Neural cell (in vitro differentiated cells): ENCODE data around the gene SEC22A. TPM values are rescaled to one million over a fixed set of nuclear protein-coding genes. Genes with fewer than 3 reads are reported as not detected.

Experiments
- H2AFZ ChIP-seq: fragments of 200-600, 300-800 bp; sonication (generic), shearing (Covaris generic); 2 replicates; pipeline ENCODE4 v1.6.0; 2014; ENCODE audit warnings: low read depth, mild to moderate bottlenecking, antibody characterized with exemption, low read length, moderate library complexity
- H3F3A ChIP-seq: fragments of 200-600 bp; shearing (Covaris generic); 2 replicates; pipeline ENCODE4 v1.6.1; 2016; ENCODE audit warnings: mild to moderate bottlenecking, moderate library complexity, mixed read lengths, antibody characterized with exemption, low read length; ENCODE audit not compliant: insufficient read depth, poor library complexity, severe bottlenecking
- H3K27ac ChIP-seq: fragments of 200-600, 300-800 bp; sonication (generic), shearing (Covaris generic); 2 replicates; pipeline ENCODE4 v1.5.1; 2014; ENCODE audit warnings: mild to moderate bottlenecking, low read length, moderate library complexity
- H3K27me3 ChIP-seq: fragments of 300-800, 200-600 bp; sonication (generic), shearing (Covaris generic); 2 replicates; pipeline ENCODE4 v1.6.0; 2014; ENCODE audit warnings: mild to moderate bottlenecking, low read depth, low read length, moderate library complexity; ENCODE audit not compliant: insufficient read depth
- H3K36me3 ChIP-seq: fragments of 300-800, 200-600 bp; sonication (generic), shearing (Covaris generic); 2 replicates; pipeline ENCODE4 v1.5.1; 2014; ENCODE audit warnings: mild to moderate bottlenecking, antibody characterized with exemption, low read length, moderate library complexity; ENCODE audit not compliant: insufficient read depth
- H3K4me2 ChIP-seq: fragments of 300-800, 200-600 bp; sonication (generic), shearing (Covaris generic); 2 replicates; pipeline ENCODE4 v1.6.0; 2014; ENCODE audit warnings: mild to moderate bottlenecking, low read length
- H3K4me3 ChIP-seq: fragments of 300-800, 200-600 bp; sonication (generic), shearing (Covaris generic); 2 replicates; pipeline ENCODE4 v1.5.1; 2014; ENCODE audit warnings: mild to moderate bottlenecking, low read length, moderate library complexity
- H3K79me2 ChIP-seq: fragments of 200-600 bp; shearing (Covaris generic); replicated peaks from 2 replicates; pipeline ENCODE4 v1.6.0; 2014; ENCODE audit warnings: mild to moderate bottlenecking, low read length, moderate library complexity; ENCODE audit not compliant: insufficient read depth
- H3K9ac ChIP-seq: fragments of 300-800, 200-600 bp; sonication (generic), shearing (Covaris generic); 2 replicates; pipeline ENCODE4 v1.6.1; 2016; ENCODE audit warnings: mild to moderate bottlenecking, low read length, mixed read lengths
- H3K9me2 ChIP-seq: fragments of 200-600 bp; shearing (Covaris generic); 2 replicates; pipeline ENCODE4 v1.6.1; 2016; ENCODE audit warnings: mild to moderate bottlenecking, low read length, mixed read lengths; ENCODE audit not compliant: insufficient read depth
- H3K9me3 ChIP-seq: fragments of 200-600, 300-800 bp; sonication (generic), shearing (Covaris generic); 2 replicates; pipeline ENCODE4 v1.6.1; 2016; ENCODE audit warnings: mild to moderate bottlenecking, mixed run types, low read length, moderate library complexity, mixed read lengths
- H4K20me1 ChIP-seq: fragments of 200-600 bp; shearing (Covaris generic); 2 replicates; pipeline ENCODE4 v1.6.1; 2016; ENCODE audit warnings: mild to moderate bottlenecking, mixed run types; ENCODE audit not compliant: insufficient read depth
- CTCF ChIP-seq: fragments of 450-650 bp; IDR thresholded peaks from 2 replicates; pipeline ENCODE4 v1.5.1; 2014; ENCODE audit warnings: antibody characterized with exemption, mild to moderate bottlenecking, moderate library complexity; ENCODE audit not compliant: poor library complexity, severe bottlenecking
- EP300 ChIP-seq: fragments of 450-650 bp; conservative IDR thresholded peaks from 2 replicates; pipeline ENCODE4 v1.6.1; 2014; ENCODE audit warnings: antibody characterized with exemption, mild to moderate bottlenecking, moderate library complexity; ENCODE audit not compliant: poor library complexity, severe bottlenecking
- EZH2 ChIP-seq: fragments of 200-600, 300-800 bp; shearing (Covaris generic), sonication (generic); IDR thresholded peaks from 2 replicates; pipeline ENCODE4 v1.6.1; 2014; ENCODE audit warnings: antibody characterized with exemption, low read length, borderline replicate concordance, mild to moderate bottlenecking; ENCODE audit not compliant: insufficient read depth, poor library complexity, severe bottlenecking
- MXI1 ChIP-seq: fragments of 450-650 bp; conservative IDR thresholded peaks from 2 replicates; pipeline ENCODE4 v1.6.1; 2014; ENCODE audit warnings: antibody characterized with exemption, mild to moderate bottlenecking; ENCODE audit not compliant: poor library complexity, severe bottlenecking
- POLR2AphosphoS5 ChIP-seq: IDR thresholded peaks from 2 replicates; pipeline ENCODE4 v1.6.1; 2012
- RAD21 ChIP-seq: fragments of 450-650 bp; conservative IDR thresholded peaks from 2 replicates; pipeline ENCODE4 v1.6.1; 2014; ENCODE audit warnings: antibody characterized with exemption, mild to moderate bottlenecking, moderate library complexity
- SMC3 ChIP-seq: fragments of 450-650 bp; conservative IDR thresholded peaks from 2 replicates; pipeline ENCODE4 v1.6.1; 2014; ENCODE audit warnings: antibody characterized with exemption, mild to moderate bottlenecking, moderate library complexity; ENCODE audit not compliant: poor library complexity
- TAF1 ChIP-seq: IDR thresholded peaks from 2 replicates; pipeline ENCODE4 v1.6.1; 2012; ENCODE audit warnings: low read depth
- polyA plus RNA-seq: library from polyadenylated mRNA; depleted of rRNA; stranded (reverse); fragments of >200 nt; gene quantifications from 2 replicates; pipeline ENCODE4 v1.2.3, GENCODE V29; 2014
- TF ChIP-seq, protein P1 (sequence below): IDR thresholded peaks from 2 replicates; pipeline ENCODE4 v1.6.1; 2012; ENCODE audit warnings: borderline replicate concordance

Gene SEC22A
- polyA plus RNA-seq, 1 donor from 2014 or later: 44.0 TPM

DNA sequence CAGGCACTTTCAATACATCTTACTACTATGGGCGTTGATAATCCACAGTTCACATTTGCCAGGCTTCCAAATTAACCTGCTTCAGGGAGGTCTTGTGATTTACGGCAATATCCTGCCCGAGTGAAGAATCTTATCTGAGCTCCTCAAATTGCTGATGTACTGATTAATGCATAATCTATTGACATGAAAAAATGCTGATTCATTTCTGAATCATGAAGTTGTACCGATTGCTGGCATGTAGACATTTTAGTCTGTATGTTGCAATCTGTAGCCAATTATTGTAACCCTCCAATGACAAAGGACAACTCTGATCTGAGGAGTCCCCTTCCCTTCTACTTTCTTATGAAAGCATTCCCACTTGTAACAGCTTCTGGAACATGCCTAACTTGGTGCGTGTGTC lies 97.2 kb downstream of the SEC22A start:
- Histone ChIP-seq H3K9me2 (no peaks in the 10 kb centered on the region), H3K9ac (no peak overlapping the region), H2AFZ (no peak overlapping the region), H3K9me3 (no peaks in the 10 kb centered on the region), H3K36me3 (no peaks in the 10 kb centered on the region), H3K79me2 (no peaks in the 10 kb centered on the region), H3K4me3 (no peak overlapping the region), H3K27ac (no peak overlapping the region), H3K27me3 (no peaks in the 10 kb centered on the region), H4K20me1 (no peaks in the 10 kb centered on the region), H3K4me2 (no peak overlapping the region), H3F3A (no peaks in the 10 kb centered on the region)
- TF ChIP-seq POLR2AphosphoS5 (no peak), EZH2 (no peak), MXI1 (no peak), TAF1 (no peak), RAD21 (no peak), SMC3 (no peak), EP300 (no peak), CTCF (no peak)
- TF ChIP-seq, protein P1, sequence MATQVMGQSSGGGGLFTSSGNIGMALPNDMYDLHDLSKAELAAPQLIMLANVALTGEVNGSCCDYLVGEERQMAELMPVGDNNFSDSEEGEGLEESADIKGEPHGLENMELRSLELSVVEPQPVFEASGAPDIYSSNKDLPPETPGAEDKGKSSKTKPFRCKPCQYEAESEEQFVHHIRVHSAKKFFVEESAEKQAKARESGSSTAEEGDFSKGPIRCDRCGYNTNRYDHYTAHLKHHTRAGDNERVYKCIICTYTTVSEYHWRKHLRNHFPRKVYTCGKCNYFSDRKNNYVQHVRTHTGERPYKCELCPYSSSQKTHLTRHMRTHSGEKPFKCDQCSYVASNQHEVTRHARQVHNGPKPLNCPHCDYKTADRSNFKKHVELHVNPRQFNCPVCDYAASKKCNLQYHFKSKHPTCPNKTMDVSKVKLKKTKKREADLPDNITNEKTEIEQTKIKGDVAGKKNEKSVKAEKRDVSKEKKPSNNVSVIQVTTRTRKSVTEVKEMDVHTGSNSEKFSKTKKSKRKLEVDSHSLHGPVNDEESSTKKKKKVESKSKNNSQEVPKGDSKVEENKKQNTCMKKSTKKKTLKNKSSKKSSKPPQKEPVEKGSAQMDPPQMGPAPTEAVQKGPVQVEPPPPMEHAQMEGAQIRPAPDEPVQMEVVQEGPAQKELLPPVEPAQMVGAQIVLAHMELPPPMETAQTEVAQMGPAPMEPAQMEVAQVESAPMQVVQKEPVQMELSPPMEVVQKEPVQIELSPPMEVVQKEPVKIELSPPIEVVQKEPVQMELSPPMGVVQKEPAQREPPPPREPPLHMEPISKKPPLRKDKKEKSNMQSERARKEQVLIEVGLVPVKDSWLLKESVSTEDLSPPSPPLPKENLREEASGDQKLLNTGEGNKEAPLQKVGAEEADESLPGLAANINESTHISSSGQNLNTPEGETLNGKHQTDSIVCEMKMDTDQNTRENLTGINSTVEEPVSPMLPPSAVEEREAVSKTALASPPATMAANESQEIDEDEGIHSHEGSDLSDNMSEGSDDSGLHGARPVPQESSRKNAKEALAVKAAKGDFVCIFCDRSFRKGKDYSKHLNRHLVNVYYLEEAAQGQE: no peak

GRCh38 chr3:123299581-123299980 lies 97.8 kb downstream of the SEC22A start:
- TF ChIP-seq CTCF (no peak), EP300 (no peak), EZH2 (no peak), POLR2AphosphoS5 (no peak), RAD21 (no peak), MXI1 (no peak), SMC3 (no peak), TAF1 (no peak)
- TF ChIP-seq, protein P1: no peak

More at GRCh38 chr3:123299581-123299980, 97.8 kb downstream of the SEC22A start:
- H3K27ac ChIP-seq: no peak overlapping the region
- no peak overlapping the region for H2AFZ ChIP-seq
- H3K4me3 ChIP-seq: no peak overlapping the region
- H3K9me2 ChIP-seq: no peaks in the 10 kb centered on the region
- no peaks in the 10 kb centered on the region for H3K9me3 ChIP-seq
- H3K4me2 ChIP-seq: no peak overlapping the region
- no peaks in the 10 kb centered on the region for H4K20me1 ChIP-seq
- H3K36me3 ChIP-seq: no peaks in the 10 kb centered on the region
- H3K27me3 ChIP-seq: no peaks in the 10 kb centered on the region
- no peak overlapping the region for H3K9ac ChIP-seq
- H3K79me2 ChIP-seq: no peaks in the 10 kb centered on the region
- no peaks in the 10 kb centered on the region for H3F3A ChIP-seq
